C4-2B (cell line): ENCODE data around the gene ZBTB7B.

Source experiments
- ZFX ChIP-seq: fragments of 450-650 bp; IDR thresholded peaks from 2 replicates; pipeline ENCODE4 v1.6.1; 2017
- TF ChIP-seq, protein P1 (sequence below): fragments of 450-650 bp; conservative IDR thresholded peaks from 2 replicates; pipeline ENCODE4 v1.5.1; 2017; ENCODE audit warnings: mild to moderate bottlenecking

DNA sequence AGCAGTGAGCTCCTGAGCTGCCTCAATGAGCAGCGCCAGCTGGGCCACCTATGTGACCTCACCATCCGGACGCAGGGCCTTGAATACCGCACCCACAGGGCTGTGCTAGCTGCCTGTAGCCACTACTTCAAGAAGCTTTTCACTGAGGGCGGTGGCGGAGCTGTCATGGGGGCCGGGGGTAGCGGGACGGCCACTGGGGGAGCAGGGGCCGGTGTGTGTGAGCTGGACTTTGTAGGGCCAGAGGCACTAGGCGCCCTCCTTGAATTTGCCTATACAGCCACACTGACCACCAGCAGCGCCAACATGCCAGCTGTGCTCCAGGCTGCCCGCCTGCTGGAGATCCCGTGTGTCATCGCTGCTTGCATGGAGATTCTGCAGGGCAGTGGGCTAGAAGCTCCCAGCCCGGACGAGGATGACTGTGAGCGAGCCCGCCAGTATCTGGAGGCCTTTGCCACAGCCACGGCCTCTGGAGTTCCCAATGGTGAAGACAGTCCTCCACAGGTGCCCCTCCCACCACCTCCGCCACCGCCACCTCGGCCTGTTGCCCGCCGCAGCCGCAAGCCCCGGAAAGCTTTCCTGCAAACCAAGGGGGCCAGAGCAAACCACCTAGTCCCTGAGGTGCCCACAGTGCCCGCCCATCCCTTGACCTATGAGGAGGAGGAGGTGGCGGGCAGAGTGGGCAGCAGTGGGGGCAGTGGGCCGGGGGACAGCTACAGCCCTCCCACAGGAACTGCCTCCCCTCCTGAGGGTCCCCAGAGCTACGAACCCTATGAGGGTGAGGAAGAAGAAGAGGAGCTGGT lies 12.3 kb downstream of the ZBTB7B start:
- TF ChIP-seq, protein P1, sequence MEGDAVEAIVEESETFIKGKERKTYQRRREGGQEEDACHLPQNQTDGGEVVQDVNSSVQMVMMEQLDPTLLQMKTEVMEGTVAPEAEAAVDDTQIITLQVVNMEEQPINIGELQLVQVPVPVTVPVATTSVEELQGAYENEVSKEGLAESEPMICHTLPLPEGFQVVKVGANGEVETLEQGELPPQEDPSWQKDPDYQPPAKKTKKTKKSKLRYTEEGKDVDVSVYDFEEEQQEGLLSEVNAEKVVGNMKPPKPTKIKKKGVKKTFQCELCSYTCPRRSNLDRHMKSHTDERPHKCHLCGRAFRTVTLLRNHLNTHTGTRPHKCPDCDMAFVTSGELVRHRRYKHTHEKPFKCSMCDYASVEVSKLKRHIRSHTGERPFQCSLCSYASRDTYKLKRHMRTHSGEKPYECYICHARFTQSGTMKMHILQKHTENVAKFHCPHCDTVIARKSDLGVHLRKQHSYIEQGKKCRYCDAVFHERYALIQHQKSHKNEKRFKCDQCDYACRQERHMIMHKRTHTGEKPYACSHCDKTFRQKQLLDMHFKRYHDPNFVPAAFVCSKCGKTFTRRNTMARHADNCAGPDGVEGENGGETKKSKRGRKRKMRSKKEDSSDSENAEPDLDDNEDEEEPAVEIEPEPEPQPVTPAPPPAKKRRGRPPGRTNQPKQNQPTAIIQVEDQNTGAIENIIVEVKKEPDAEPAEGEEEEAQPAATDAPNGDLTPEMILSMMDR = no peak
- TF ChIP-seq ZFX = no peak
